ENCODE data around the gene PACS2.
A peak's percentile ranks its signal among the peaks of the same experiment; 100 is the strongest.

Gene PACS2

DNA sequence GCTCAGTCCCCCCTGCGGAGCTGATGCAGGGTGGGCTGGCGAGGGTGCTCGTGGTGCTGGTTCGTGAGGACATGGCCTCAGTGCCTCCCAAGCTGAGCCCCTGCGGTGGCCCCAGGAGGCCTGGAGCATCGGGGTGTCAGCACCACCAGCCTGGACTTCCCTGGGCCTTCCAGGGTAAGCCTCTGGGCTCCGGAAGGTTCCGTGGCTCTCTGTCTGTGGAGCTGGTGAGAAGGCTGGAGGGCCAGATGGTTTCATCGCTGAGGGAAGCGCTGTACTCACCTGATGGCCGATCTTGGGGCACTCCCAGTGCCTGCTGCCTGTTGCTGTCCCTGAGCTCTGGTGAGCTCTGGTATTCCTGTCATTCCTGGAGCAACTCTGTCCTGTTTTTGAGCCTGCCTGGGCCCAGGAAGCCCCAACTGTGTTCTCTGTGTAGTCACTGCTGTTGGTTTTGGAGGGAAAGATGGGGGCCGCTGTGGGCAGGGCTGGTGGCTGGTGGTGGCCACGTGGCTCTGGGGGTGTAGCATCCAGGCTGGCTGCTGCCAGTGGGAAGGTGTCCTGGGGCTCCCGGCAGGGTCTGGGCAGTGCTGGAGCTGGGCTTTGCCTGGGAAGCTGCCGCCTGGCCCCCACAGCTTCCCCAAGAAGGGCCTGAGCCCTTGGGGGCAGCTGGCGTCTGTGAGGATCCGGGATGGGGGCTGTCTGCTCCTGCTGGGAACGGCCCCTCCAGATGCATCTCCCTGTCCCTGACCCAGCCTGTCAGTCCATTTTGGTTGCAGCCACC lies 123.4 kb downstream of the PACS2 start:
- H3K4me1 ChIP-seq: peaks cover 22 to 71% (median 41%) of the 10 kb centered on the region in 10 experiments
- no peaks in the 10 kb centered on the region for H3K27me3 ChIP-seq
- no peak for TF ChIP-seq Cebpa-rat (IDR thresholded peaks at IDR 0.05)
- peak overlapping the region in 1 of 11 experiments; percentile 24; a peak in 1 of 22 replicates for H3K9ac ChIP-seq
- H4K20me1 ChIP-seq: peaks cover 80 to 99% (median 95%) of the 10 kb centered on the region in 11 experiments
- H3K4me3 ChIP-seq: no peak overlapping the region
- H3K4me2 ChIP-seq: peak overlapping the region in 4 of 11 experiments; percentile 16 to 49 (median 36); a peak in 4 of 22 replicates
- peak overlapping the region in 3 of 11 experiments; percentile 6 to 20 (median 15); a peak in 1 of 22 replicates for H3K27ac ChIP-seq
- peaks cover 0 to 44% (median 10%) of the 10 kb centered on the region in 11 experiments; a peak in 11 of 22 replicates for H3K9me3 ChIP-seq (replicated peaks in 1 of 11)
- H3K36me3 ChIP-seq: peaks cover 52 to 96% (median 81%) of the 10 kb centered on the region in 11 experiments

DNA sequence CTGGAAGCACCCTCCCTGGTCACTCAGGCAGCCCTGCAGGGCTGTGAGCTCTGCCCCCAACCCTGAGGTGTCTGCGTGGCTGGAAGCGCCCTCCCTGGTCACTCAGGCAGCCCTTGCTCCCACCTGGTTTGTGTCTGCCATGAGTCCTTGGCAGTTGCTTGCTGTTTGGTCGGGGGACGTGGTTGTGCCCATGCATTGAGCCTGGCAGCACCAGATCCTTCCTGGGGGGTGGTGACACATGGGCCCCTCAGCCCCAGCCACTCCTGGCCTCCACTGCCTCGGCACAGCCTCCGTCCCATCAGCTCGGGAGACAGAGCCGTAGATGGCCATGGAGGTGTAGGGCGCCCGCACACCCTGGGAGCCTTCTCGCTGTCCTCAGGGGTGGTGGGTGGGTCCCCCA lies 124.6 kb downstream of the PACS2 start:
- Histone ChIP-seq H3K36me3 (peaks cover 50 to 91% (median 75%) of the 10 kb centered on the region in 11 experiments), H3K4me3 (no peak overlapping the region), H4K20me1 (peaks cover 69 to 99% (median 93%) of the 10 kb centered on the region in 11 experiments), H3K27ac (peak overlapping the region in 1 of 11 experiments; percentile 3; a peak in 1 of 22 replicates), H3K4me1 (peaks cover 18 to 76% (median 44%) of the 10 kb centered on the region in 10 experiments), H3K4me2 (no peak overlapping the region), H3K9me3 (replicated peaks in 1 of 11) (peaks cover 0 to 31% (median 5%) of the 10 kb centered on the region in 11 experiments; a peak in 10 of 22 replicates), H3K27me3 (no peaks in the 10 kb centered on the region), H3K9ac (peak overlapping the region in 2 of 11 experiments; percentile 11 to 20; a peak in 1 of 22 replicates)
- no peak for TF ChIP-seq Cebpa-rat (IDR thresholded peaks at IDR 0.05)

DNA sequence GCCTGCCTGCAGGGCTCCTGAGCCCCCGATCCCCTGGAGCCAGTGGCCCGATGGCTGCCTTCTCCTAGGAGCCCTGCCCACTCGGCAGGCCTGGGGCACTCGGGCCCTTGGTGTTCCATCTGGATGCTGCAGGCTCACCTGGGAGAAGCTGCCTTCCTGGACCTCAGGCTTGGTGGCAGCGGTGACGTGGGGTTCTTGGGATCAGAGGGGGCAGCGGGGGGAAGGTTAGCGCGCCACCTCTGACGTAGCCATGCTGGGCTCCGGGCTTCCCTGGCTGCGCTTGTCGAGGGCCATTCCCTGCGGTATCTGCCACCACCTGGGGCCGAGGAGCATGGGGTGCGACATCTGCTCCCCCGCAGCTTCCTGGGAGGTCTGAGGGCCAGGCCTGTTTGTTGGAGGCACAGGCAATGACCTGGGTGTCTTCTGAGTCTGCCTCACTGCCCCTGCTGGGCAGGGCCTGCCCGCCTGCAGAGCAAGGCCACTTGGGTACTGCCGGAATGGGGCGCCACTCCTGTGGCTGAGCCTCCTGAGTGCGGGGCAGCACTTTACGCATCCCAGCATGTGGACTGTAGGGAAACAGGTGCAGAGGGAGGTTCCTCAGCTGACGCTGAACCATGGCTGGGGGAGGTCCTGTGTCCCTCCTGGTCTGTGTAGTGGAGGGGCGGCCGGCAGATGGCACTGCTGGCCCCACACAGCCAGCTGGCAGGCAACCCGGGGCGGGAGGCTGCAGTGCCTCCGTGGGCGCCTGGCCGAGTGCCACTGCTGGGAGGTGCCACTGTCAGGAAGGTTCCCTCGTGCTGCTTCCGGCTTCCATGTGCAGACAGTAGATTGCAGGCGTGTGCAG lies 125.4 kb downstream of the PACS2 start:
- H3K27me3 ChIP-seq: no peaks in the 10 kb centered on the region
- no peak overlapping the region for H3K4me3 ChIP-seq
- H3K36me3 ChIP-seq: peaks cover 50 to 84% (median 75%) of the 10 kb centered on the region in 11 experiments
- TF ChIP-seq Cebpa-rat (IDR thresholded peaks at IDR 0.05): no peak
- H4K20me1 ChIP-seq: peaks cover 65 to 99% (median 95%) of the 10 kb centered on the region in 11 experiments
- peaks cover 0 to 24% (median 5%) of the 10 kb centered on the region in 11 experiments; a peak in 10 of 22 replicates for H3K9me3 ChIP-seq (replicated peaks in 1 of 11)
- H3K4me1 ChIP-seq: peaks cover 17 to 78% (median 46%) of the 10 kb centered on the region in 10 experiments
- H3K9ac ChIP-seq: no peak overlapping the region
- H3K27ac ChIP-seq: peak overlapping the region in 1 of 11 experiments; percentile 3; a peak in 1 of 22 replicates
- no peak overlapping the region for H3K4me2 ChIP-seq

DNA sequence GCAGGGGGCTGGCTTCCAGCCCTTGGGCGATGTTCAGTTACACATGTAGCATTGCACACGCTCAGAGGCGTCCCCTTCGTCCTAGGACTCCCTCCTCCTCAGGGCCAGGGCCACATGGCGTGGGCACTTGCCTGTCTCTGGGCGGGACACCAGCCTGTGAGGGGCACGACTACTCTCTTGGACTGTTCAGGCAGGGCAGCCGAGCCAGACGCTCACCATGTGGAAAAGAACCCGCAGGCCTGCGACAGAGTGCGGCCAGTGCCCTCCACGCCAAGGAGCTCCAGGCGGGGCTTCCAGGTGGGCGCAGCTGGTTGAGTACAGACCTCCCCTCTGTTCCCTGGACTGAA lies 126.0 kb downstream of the PACS2 start:
- peaks cover 66 to 99% (median 95%) of the 10 kb centered on the region in 11 experiments for H4K20me1 ChIP-seq
- H3K27me3 ChIP-seq: no peaks in the 10 kb centered on the region
- no peak overlapping the region for H3K9ac ChIP-seq
- 0 out of 22 replicates have a peak overlapping the region, but pooled peaks of 1 of the 11 experiments have one; percentile 10 for H3K4me2 ChIP-seq
- peaks cover 0 to 18% (median under 1%) of the 10 kb centered on the region in 11 experiments; a peak in 8 of 22 replicates for H3K9me3 ChIP-seq (replicated peaks in 1 of 11)
- no peak overlapping the region for H3K4me3 ChIP-seq
- H3K4me1 ChIP-seq: peaks cover 16 to 78% (median 46%) of the 10 kb centered on the region in 10 experiments
- TF ChIP-seq Cebpa-rat (IDR thresholded peaks at IDR 0.05): no peak
- no peak overlapping the region for H3K27ac ChIP-seq
- peaks cover 50 to 78% (median 71%) of the 10 kb centered on the region in 11 experiments for H3K36me3 ChIP-seq

DNA sequence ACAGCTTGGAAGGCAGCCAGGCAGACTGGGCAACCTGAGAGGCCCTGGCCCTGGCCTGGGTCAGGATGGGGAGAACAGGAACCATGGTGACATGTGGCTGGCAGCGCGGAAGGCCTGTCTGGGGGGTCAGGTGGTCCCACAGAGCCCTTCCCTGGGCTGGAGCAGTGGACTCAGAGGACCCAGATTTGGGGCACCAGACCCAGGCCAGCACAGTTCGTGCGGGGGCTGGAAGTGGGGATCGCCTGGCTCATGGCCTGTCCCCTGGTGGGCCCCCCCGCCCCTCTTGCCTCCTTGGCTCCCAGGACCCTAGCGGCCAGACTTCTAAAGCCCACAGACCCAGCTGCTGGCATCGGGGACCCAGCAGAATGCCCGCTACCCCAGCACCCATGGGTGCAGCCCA lies 126.4 kb downstream of the PACS2 start:
- Histone ChIP-seq H3K27ac (no peak overlapping the region), H3K9ac (no peak overlapping the region), H3K27me3 (no peaks in the 10 kb centered on the region), H3K4me3 (no peak overlapping the region), H4K20me1 (peaks cover 66 to 99% (median 95%) of the 10 kb centered on the region in 11 experiments), H3K9me3 (replicated peaks in 1 of 11) (peaks cover 0 to 13% (median 0%) of the 10 kb centered on the region in 11 experiments; a peak in 7 of 22 replicates), H3K4me1 (peaks cover 12 to 78% (median 46%) of the 10 kb centered on the region in 10 experiments), H3K4me2 (0 out of 22 replicates have a peak overlapping the region, but pooled peaks of 1 of the 11 experiments have one; percentile 10), H3K36me3 (peaks cover 50 to 77% (median 67%) of the 10 kb centered on the region in 11 experiments)
- no peak for TF ChIP-seq Cebpa-rat (IDR thresholded peaks at IDR 0.05)

DNA sequence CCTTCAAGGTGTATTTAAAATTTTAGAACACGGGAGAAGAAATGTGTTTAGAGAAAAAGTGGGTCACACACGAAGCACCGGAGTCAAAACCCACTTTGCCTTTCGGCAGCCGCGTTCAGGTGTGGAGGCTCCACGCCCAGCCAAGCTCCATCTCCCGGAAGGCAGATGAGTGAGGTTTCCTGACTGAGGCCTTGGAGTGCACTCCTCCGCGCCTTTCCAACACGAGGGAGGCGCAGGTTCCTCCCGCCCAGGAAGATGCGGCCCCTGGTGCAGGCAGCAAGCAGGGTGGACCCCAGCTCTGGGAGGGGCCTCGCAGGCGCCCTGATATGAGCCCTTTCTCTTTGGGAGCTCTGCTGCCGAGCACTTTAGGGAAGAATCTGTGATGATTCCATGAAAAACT lies 127.6 kb downstream of the PACS2 start:
- Histone ChIP-seq H3K27ac (no peak overlapping the region), H3K4me1 (peaks cover 12 to 78% (median 46%) of the 10 kb centered on the region in 10 experiments; a peak in 19 of 20 replicates), H3K4me2 (no peak overlapping the region), H3K27me3 (no peaks in the 10 kb centered on the region), H3K4me3 (no peak overlapping the region), H4K20me1 (peaks cover 66 to 99% (median 95%) of the 10 kb centered on the region in 11 experiments), H3K9ac (no peak overlapping the region; a peak in 1 of 22 replicates), H3K36me3 (peaks cover 45 to 77% (median 64%) of the 10 kb centered on the region in 11 experiments), H3K9me3 (replicated peaks in 1 of 11) (peaks cover 0 to 3% (median 0%) of the 10 kb centered on the region in 11 experiments; a peak in 3 of 22 replicates)
- TF ChIP-seq Cebpa-rat (IDR thresholded peaks at IDR 0.05): no peak

DNA sequence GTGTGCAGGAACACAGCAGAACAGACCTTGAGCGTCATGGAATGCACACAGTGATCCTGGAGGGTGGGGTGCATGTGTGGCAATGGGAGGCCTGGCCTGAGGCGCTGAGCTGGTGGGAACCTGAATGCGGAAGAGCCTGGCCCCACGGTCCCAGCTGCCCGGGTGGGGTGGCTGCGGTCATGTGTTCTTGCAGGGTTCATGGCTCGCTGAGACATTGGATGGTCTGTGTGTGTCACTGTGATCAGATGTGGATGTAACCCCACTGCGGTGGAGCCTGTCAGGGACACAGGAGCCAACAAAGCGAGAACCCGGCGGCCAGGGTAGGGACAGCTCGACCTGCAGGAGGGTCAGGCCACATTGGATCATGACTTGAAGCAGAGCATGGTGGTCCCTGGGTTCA lies 128.3 kb downstream of the PACS2 start:
- Histone ChIP-seq H3K9me3 (replicated peaks in 1 of 11) (no peaks in the 10 kb centered on the region), H3K4me3 (no peak overlapping the region), H3K36me3 (peaks cover 39 to 74% (median 58%) of the 10 kb centered on the region in 11 experiments), H3K27ac (no peak overlapping the region), H3K4me1 (peaks cover 12 to 78% (median 47%) of the 10 kb centered on the region in 10 experiments; a peak in 19 of 20 replicates), H4K20me1 (peaks cover 66 to 99% (median 95%) of the 10 kb centered on the region in 11 experiments), H3K4me2 (no peak overlapping the region), H3K9ac (no peak overlapping the region), H3K27me3 (no peaks in the 10 kb centered on the region)
- TF ChIP-seq Cebpa-rat (IDR thresholded peaks at IDR 0.05): no peak

DNA sequence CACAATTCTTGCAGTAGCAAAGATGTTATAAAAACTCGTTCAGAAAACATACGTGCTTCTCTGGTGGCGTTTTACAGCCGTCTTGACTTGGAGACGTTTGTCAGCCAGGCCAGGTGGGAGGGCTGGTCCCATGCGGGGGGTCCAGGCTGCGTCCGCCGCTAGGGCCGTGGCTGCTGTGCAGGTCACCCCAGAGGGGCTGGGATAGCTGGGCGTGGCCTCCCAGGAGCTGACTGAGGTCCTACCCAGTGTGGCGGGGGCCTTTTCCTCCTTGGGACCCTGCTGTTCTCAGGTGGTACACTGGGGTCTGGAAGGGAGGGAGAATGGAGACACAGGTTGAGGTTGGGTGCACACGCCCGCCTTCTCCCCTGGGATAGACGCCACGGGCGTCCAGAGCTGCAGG lies 130.3 kb downstream of the PACS2 start:
- TF ChIP-seq Cebpa-rat (IDR thresholded peaks at IDR 0.05): no peak
- H3K9ac ChIP-seq: peak overlapping the region in 4 of 11 experiments; percentile 26 to 60 (median 53); a peak in 8 of 22 replicates
- H3K4me2 ChIP-seq: peak overlapping the region; percentile 42 to 93 (median 77)
- peaks cover 34 to 68% (median 48%) of the 10 kb centered on the region in 11 experiments for H3K36me3 ChIP-seq
- H4K20me1 ChIP-seq: peaks cover 64 to 99% (median 95%) of the 10 kb centered on the region in 11 experiments; a peak in 21 of 22 replicates
- peaks cover 12 to 73% (median 55%) of the 10 kb centered on the region in 10 experiments; a peak in 19 of 20 replicates for H3K4me1 ChIP-seq
- 0 out of 20 replicates have a peak overlapping the region, but pooled peaks of 1 of the 10 experiments have one; percentile 4 for H3K4me3 ChIP-seq
- H3K9me3 ChIP-seq (replicated peaks in 1 of 11): no peaks in the 10 kb centered on the region
- no peaks in the 10 kb centered on the region for H3K27me3 ChIP-seq
- H3K27ac ChIP-seq: no peak overlapping the region
